Measurements from ENCODE around the gene ZNF708.

DNA sequence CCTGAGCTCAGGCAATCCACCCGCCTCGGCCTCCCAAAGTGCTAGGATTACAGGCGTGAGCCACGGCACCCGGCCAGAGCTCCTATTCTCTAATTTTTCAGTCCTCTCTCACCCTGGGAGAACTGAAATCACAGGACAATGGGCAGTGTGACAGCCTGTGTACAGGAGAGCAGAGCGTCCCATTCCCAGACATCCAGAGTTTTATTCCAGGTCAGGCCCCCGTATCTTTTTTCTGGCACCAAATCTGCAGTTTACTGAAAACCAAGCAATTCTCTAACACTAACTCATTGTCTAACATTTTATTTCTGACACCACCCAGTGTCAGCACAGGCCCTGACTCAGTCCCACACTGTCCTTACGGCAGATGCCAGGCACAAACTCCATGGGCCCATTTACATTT is 6.7 kb downstream of the ZNF708 start:
- TF ChIP-seq CTCF (IDR thresholded peaks at IDR 0.05; ENCODE audit: poor library complexity) (no peak), EZH2 (IDR thresholded peaks at IDR 0.05; ENCODE audit: borderline replicate concordance) (no peak)
